Memory B cell (primary cell): ENCODE data around the gene CBFA2T3.

Experiments used
- ATAC-seq: fragments of 150-1000 bp; cut with Tn5 transposase; 2 replicates; pipeline ENCODE4 v1.10.0; 2021; ENCODE audit warnings: low read depth, mild to moderate bottlenecking, moderate library complexity
- DNase-seq, 2 donors: peaks; one replicate each; pipeline ENCODE4 v3.0.0; 2022; ENCODE audit warnings: low spot score in 2 of 2
- H3K27ac Mint-ChIP-seq: one replicate; pipeline ENCODE4 v1.8.0; 2022; ENCODE audit warnings: mild to moderate bottlenecking, moderate library complexity, mixed read lengths
- H3K27me3 Mint-ChIP-seq: one replicate; pipeline ENCODE4 v1.8.0; 2022; ENCODE audit warnings: mixed read lengths
- H3K36me3 Mint-ChIP-seq: one replicate; pipeline ENCODE4 v1.8.0; 2022; ENCODE audit warnings: mild to moderate bottlenecking, mixed read lengths
- H3K4me1 Mint-ChIP-seq: one replicate; pipeline ENCODE4 v1.8.0; 2022; ENCODE audit warnings: mixed read lengths
- H3K4me3 Mint-ChIP-seq: one replicate; pipeline ENCODE4 v1.8.0; 2022; ENCODE audit warnings: mild to moderate bottlenecking, moderate library complexity, mixed read lengths
- H3K9me3 Mint-ChIP-seq: one replicate; pipeline ENCODE4 v1.8.0; 2022; ENCODE audit warnings: mixed read lengths

The CBFA2T3 gene

GRCh38 chr16:88932929-88933328 is 44.1 kb downstream of the CBFA2T3 start:
- no peaks in the 10 kb centered on the region for H3K9me3 Mint-ChIP-seq
- no peak for DNase-seq
- no peak for ATAC-seq
- H3K27ac Mint-ChIP-seq: no peak overlapping the region
- peaks cover 1% of the 10 kb centered on the region for H3K36me3 Mint-ChIP-seq
- H3K4me1 Mint-ChIP-seq: peaks cover 24% of the 10 kb centered on the region
- no peak overlapping the region for H3K4me3 Mint-ChIP-seq
- H3K27me3 Mint-ChIP-seq: no peaks in the 10 kb centered on the region

- no peak for DNase-seq
- ATAC-seq: no peak
- H3K27ac Mint-ChIP-seq: no peak overlapping the region
Observed at GRCh38 chr16:88931936-88932335, 45.1 kb downstream of the CBFA2T3 start.

GRCh38 chr16:88931373-88931900 is 45.6 kb downstream of the CBFA2T3 start:
- DNase-seq: no peak
- Mint-ChIP-seq H3K27ac (no peak overlapping the region), H3K9me3 (no peaks in the 10 kb centered on the region), H3K4me1 (peaks cover 24% of the 10 kb centered on the region), H3K36me3 (peaks cover 5% of the 10 kb centered on the region), H3K27me3 (no peaks in the 10 kb centered on the region), H3K4me3 (no peak overlapping the region)
- ATAC-seq: no peak

More at GRCh38 chr16:88931936-88932335, 45.1 kb downstream of the CBFA2T3 start:
- Mint-ChIP-seq H3K4me1 (peaks cover 26% of the 10 kb centered on the region), H3K36me3 (peaks cover 2% of the 10 kb centered on the region), H3K27me3 (no peaks in the 10 kb centered on the region), H3K4me3 (no peak overlapping the region), H3K9me3 (no peaks in the 10 kb centered on the region)

- Mint-ChIP-seq H3K4me1 (peaks cover 25% of the 10 kb centered on the region), H3K36me3 (peaks cover 5% of the 10 kb centered on the region), H3K27me3 (no peaks in the 10 kb centered on the region), H3K4me3 (no peak overlapping the region), H3K9me3 (no peaks in the 10 kb centered on the region), H3K27ac (no peak overlapping the region)
- DNase-seq (no peak), ATAC-seq (no peak)
Observed at GRCh38 chr16:88930716-88931115, 46.3 kb downstream of the CBFA2T3 start.

GRCh38 chr16:88929091-88929445 is 47.9 kb downstream of the CBFA2T3 start:
- no peaks in the 10 kb centered on the region for H3K27me3 Mint-ChIP-seq
- H3K4me1 Mint-ChIP-seq: peaks cover 34% of the 10 kb centered on the region
- peaks cover 5% of the 10 kb centered on the region for H3K36me3 Mint-ChIP-seq
- H3K9me3 Mint-ChIP-seq: no peaks in the 10 kb centered on the region
- no peak overlapping the region for H3K27ac Mint-ChIP-seq
- H3K4me3 Mint-ChIP-seq: no peak overlapping the region
- DNase-seq (no peak), ATAC-seq (no peak)

- no peaks in the 10 kb centered on the region for H3K27me3 Mint-ChIP-seq
Observed at GRCh38 chr16:88928405-88929090, 48.5 kb downstream of the CBFA2T3 start.

GRCh38 chr16:88927661-88928060 is 49.3 kb downstream of the CBFA2T3 start:
- no peak for ATAC-seq
- H3K27ac Mint-ChIP-seq: no peak overlapping the region
- no peaks in the 10 kb centered on the region for H3K9me3 Mint-ChIP-seq
- H3K27me3 Mint-ChIP-seq: no peaks in the 10 kb centered on the region
- H3K4me1 Mint-ChIP-seq: peaks cover 36% of the 10 kb centered on the region
- peaks cover 6% of the 10 kb centered on the region for H3K36me3 Mint-ChIP-seq
- H3K4me3 Mint-ChIP-seq: no peak overlapping the region
- no peak for DNase-seq

More at GRCh38 chr16:88928405-88929090, 48.5 kb downstream of the CBFA2T3 start:
- H3K9me3 Mint-ChIP-seq: no peaks in the 10 kb centered on the region
- peaks cover 36% of the 10 kb centered on the region for H3K4me1 Mint-ChIP-seq
- no peak overlapping the region for H3K4me3 Mint-ChIP-seq
- H3K36me3 Mint-ChIP-seq: peaks cover 6% of the 10 kb centered on the region
- H3K27ac Mint-ChIP-seq: no peak overlapping the region
- no peak for DNase-seq
- ATAC-seq: no peak

- peaks cover 6% of the 10 kb centered on the region for H3K36me3 Mint-ChIP-seq
- H3K9me3 Mint-ChIP-seq: no peaks in the 10 kb centered on the region
- no peak overlapping the region for H3K27ac Mint-ChIP-seq
- H3K27me3 Mint-ChIP-seq: no peaks in the 10 kb centered on the region
- peaks cover 38% of the 10 kb centered on the region for H3K4me1 Mint-ChIP-seq
- DNase-seq (no peak), ATAC-seq (no peak)
- no peak overlapping the region for H3K4me3 Mint-ChIP-seq
Observed at GRCh38 chr16:88927010-88927409, 50.0 kb downstream of the CBFA2T3 start.

- ATAC-seq: no peak
- Mint-ChIP-seq H3K4me1 (peaks cover 38% of the 10 kb centered on the region), H3K27me3 (no peaks in the 10 kb centered on the region), H3K27ac (no peak overlapping the region), H3K36me3 (peaks cover 6% of the 10 kb centered on the region), H3K4me3 (peak overlapping the region; percentile 32), H3K9me3 (no peaks in the 10 kb centered on the region)
- DNase-seq: no peak
Observed at GRCh38 chr16:88926374-88926990, 50.5 kb downstream of the CBFA2T3 start.

- no peak for ATAC-seq
- H3K9me3 Mint-ChIP-seq: no peaks in the 10 kb centered on the region
- H3K27me3 Mint-ChIP-seq: no peaks in the 10 kb centered on the region
- peaks cover 40% of the 10 kb centered on the region for H3K4me1 Mint-ChIP-seq
- DNase-seq: no peak
- H3K36me3 Mint-ChIP-seq: peaks cover 5% of the 10 kb centered on the region
- peak overlapping the region; percentile 24 for H3K27ac Mint-ChIP-seq
- H3K4me3 Mint-ChIP-seq: peak overlapping the region; percentile 39
Observed at GRCh38 chr16:88925540-88925887, 51.5 kb downstream of the CBFA2T3 start.

- Mint-ChIP-seq H3K4me3 (peak overlapping the region; percentile 39), H3K4me1 (peaks cover 36% of the 10 kb centered on the region)
Observed at GRCh38 chr16:88924834-88925539, 52.0 kb downstream of the CBFA2T3 start.

GRCh38 chr16:88923926-88924833 is 52.8 kb downstream of the CBFA2T3 start:
- Mint-ChIP-seq H3K27me3 (no peaks in the 10 kb centered on the region), H3K36me3 (peaks cover 5% of the 10 kb centered on the region), H3K9me3 (no peaks in the 10 kb centered on the region), H3K27ac (peak overlapping the region; percentile 50), H3K4me1 (peaks cover 30% of the 10 kb centered on the region), H3K4me3 (peak overlapping the region; percentile 25)
- no peak for DNase-seq
- no peak for ATAC-seq

More at GRCh38 chr16:88924834-88925539, 52.0 kb downstream of the CBFA2T3 start:
- H3K36me3 Mint-ChIP-seq: peaks cover 5% of the 10 kb centered on the region
- ATAC-seq: peak; percentile 82
- H3K27ac Mint-ChIP-seq: peak overlapping the region; percentile 24
- H3K27me3 Mint-ChIP-seq: no peaks in the 10 kb centered on the region
- DNase-seq: peak; percentile 61 to 69
- H3K9me3 Mint-ChIP-seq: no peaks in the 10 kb centered on the region

GRCh38 chr16:88923450-88923849 is 53.6 kb downstream of the CBFA2T3 start:
- no peaks in the 10 kb centered on the region for H3K27me3 Mint-ChIP-seq
- no peaks in the 10 kb centered on the region for H3K9me3 Mint-ChIP-seq
- no peak for ATAC-seq
- peaks cover 28% of the 10 kb centered on the region for H3K4me1 Mint-ChIP-seq
- H3K36me3 Mint-ChIP-seq: peaks cover 5% of the 10 kb centered on the region
- peak overlapping the region; percentile 50 for H3K27ac Mint-ChIP-seq
- H3K4me3 Mint-ChIP-seq: no peak overlapping the region
- DNase-seq: no peak
